ENCODE measurements around the gene IDE. TPM values are rescaled to one million over a fixed set of nuclear protein-coding genes. Genes with fewer than 3 reads are reported as not detected.
"Not testable (repeated sequence)": the region's sequence is repeated elsewhere in the genome, so short reads cannot be mapped to it uniquely, and the experiment has no call there.

Gene IDE
- total RNA-seq, 3 donors from 2014 or later, result 36.6 to 48.7 (median 41.6) TPM

GRCh38 chr10:92572362-92573090, 1.4 kb downstream of the IDE start:
- ATAC-seq (no peak), DNase-seq (no peak)
- peaks cover 13% of the 10 kb centered on the region for H3K4me1 ChIP-seq (ENCODE audit: low read depth)
- no peak overlapping the region for H3K4me3 ChIP-seq
- no peaks in the 10 kb centered on the region for H3K36me3 ChIP-seq (ENCODE audit: low read depth)
- no peaks in the 10 kb centered on the region for H3K9me3 ChIP-seq
- intact Hi-C loops (cut with DNase I, micrococcal nuclease), result loop anchor here in 1 of 2 donors (5.0 kb wide), 1 partner anchor 55 kb away; no protein-coding TSS in a partner anchor
- TF ChIP-seq, protein P1, sequence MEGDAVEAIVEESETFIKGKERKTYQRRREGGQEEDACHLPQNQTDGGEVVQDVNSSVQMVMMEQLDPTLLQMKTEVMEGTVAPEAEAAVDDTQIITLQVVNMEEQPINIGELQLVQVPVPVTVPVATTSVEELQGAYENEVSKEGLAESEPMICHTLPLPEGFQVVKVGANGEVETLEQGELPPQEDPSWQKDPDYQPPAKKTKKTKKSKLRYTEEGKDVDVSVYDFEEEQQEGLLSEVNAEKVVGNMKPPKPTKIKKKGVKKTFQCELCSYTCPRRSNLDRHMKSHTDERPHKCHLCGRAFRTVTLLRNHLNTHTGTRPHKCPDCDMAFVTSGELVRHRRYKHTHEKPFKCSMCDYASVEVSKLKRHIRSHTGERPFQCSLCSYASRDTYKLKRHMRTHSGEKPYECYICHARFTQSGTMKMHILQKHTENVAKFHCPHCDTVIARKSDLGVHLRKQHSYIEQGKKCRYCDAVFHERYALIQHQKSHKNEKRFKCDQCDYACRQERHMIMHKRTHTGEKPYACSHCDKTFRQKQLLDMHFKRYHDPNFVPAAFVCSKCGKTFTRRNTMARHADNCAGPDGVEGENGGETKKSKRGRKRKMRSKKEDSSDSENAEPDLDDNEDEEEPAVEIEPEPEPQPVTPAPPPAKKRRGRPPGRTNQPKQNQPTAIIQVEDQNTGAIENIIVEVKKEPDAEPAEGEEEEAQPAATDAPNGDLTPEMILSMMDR (IDR thresholded peaks at IDR 0.05), result no peak

- intact Hi-C loops (cut with DNase I, micrococcal nuclease), result loop anchor here in 1 of 2 donors (5.0 kb wide), 1 partner anchor 54 kb away; no protein-coding TSS in a partner anchor
- DNase-seq (no peak), ATAC-seq (no peak)
- TF ChIP-seq, protein P1 (IDR thresholded peaks at IDR 0.05), result no peak
- Histone ChIP-seq H3K9me3 (no peaks in the 10 kb centered on the region), H3K4me3 (no peak overlapping the region), H3K4me1 (ENCODE audit: low read depth) (peaks cover 13% of the 10 kb centered on the region), H3K36me3 (ENCODE audit: low read depth) (no peaks in the 10 kb centered on the region)
These were observed 2.2 kb downstream of the IDE start for GRCh38 chr10:92571649-92572048.

GRCh38 chr10:92569663-92570062, 4.2 kb downstream of the IDE start:
- H3K9me3 ChIP-seq; H3K4me3 ChIP-seq; H3K36me3 ChIP-seq (ENCODE audit: low read depth); DNase-seq; ATAC-seq: not testable (repeated sequence)
- intact Hi-C loops (cut with DNase I, micrococcal nuclease), result loop anchor here in 1 of 2 donors (5.0 kb wide), 1 partner anchor 52 kb away; no protein-coding TSS in a partner anchor
- H3K4me1 ChIP-seq (ENCODE audit: low read depth), result peaks cover 13% of the 10 kb centered on the region

DNA sequence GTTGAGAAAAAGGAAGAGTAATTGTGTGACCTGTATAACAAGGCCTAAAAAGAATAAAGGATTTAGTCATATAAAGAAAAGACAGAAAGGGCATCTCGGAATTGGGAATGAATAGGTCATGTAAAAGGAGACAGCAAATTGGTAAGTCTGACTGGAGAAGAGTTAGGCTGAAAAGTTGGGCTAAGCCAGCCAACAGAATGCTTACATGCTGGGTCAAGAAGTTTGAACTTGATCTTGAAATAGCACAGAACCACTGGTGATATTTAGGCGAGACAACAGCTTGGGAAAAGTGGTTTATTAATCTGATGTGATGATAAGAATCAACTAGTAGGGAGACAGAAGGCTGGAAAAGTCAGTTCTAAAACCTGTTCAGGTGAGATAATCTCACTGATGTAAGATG, 4.8 kb downstream of the IDE start:
- intact Hi-C loops (cut with DNase I, micrococcal nuclease), result no loop called here
- TF ChIP-seq, protein P1 (IDR thresholded peaks at IDR 0.05), result no peak
- Histone ChIP-seq H3K36me3 (ENCODE audit: low read depth) (no peaks in the 10 kb centered on the region), H3K9me3 (no peaks in the 10 kb centered on the region), H3K4me3 (no peak overlapping the region), H3K4me1 (ENCODE audit: low read depth) (peaks cover 13% of the 10 kb centered on the region)
- ATAC-seq (no peak), DNase-seq (no peak)

DNA sequence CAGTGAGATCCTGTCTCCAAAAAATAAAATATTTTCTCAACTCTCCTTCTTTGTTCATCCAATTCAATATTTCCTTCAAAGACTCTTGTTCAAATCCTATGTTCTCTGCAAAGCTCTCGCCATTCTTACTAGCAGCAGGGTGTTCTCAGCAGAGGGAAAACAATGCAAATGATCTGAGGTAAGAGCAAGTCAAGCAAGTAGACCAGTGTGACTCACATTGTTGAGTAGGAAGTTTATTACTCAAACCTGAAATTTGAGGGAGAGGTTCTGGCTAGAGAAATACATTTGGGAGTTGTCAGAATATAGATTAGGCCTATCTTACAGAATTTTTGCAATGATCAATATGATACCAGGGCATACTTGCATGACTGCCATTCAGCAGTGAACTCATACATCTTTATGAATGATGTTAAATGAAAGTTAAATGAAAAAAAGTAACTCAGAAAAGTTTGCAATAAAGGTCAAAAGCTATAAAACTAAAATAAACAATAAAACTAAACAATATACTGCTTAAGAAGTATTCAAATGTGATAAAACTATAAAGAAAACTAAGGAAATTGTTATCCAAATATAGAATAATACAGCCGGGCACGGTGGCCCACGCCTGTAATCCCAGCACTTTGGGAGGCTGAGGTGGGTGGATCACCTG, 5.8 kb downstream of the IDE start:
- DNase-seq (no peak), ATAC-seq (peak; percentile 89)
- Histone ChIP-seq H3K4me1 (ENCODE audit: low read depth) (peaks cover 13% of the 10 kb centered on the region), H3K9me3 (no peaks in the 10 kb centered on the region), H3K4me3 (no peak overlapping the region), H3K36me3 (ENCODE audit: low read depth) (no peaks in the 10 kb centered on the region)
- TF ChIP-seq, protein P1 (IDR thresholded peaks at IDR 0.05), result no peak
- intact Hi-C loops (cut with DNase I, micrococcal nuclease), result no loop called here

GRCh38 chr10:92562424-92562823, 11.5 kb downstream of the IDE start:
- no peak overlapping the region for H3K4me3 ChIP-seq
- H3K4me1 ChIP-seq (ENCODE audit: low read depth), result no peaks in the 10 kb centered on the region
- intact Hi-C loops (cut with DNase I, micrococcal nuclease), result no loop called here
- TF ChIP-seq, protein P1 (IDR thresholded peaks at IDR 0.05), result no peak
- DNase-seq (no peak), ATAC-seq (no peak)
- H3K36me3 ChIP-seq (ENCODE audit: low read depth), result no peaks in the 10 kb centered on the region
- H3K9me3 ChIP-seq, result no peaks in the 10 kb centered on the region

Measured in mucosa of descending colon (tissue), 3 donors.